Liver (tissue), 3 donors: ENCODE data around the gene TMEM233.

Source experiments
- EGR1 ChIP-seq, 2 donors: IDR thresholded peaks; 2 replicates each; pipeline ENCODE4 v1.6.1; 2016 to 2018; ENCODE audit warnings: antibody characterized with exemption in 2 of 2, low read depth in 2 of 2
- FOXA1 ChIP-seq: IDR thresholded peaks from 2 replicates; pipeline ENCODE4 v1.6.1; 2016; ENCODE audit warnings: antibody characterized with exemption
- GABPA ChIP-seq, 2 donors: IDR thresholded peaks in 1 of 2; conservative IDR thresholded peaks in 1 of 2; 2 replicates each; pipeline ENCODE4 v1.6.1; 2016; ENCODE audit warnings: antibody characterized with exemption in 2 of 2, mild to moderate bottlenecking in 1 of 2, moderate library complexity in 1 of 2
- RAD21 ChIP-seq, 2 donors: IDR thresholded peaks; 2 replicates each; pipeline ENCODE4 v1.6.1; 2016; ENCODE audit warnings: antibody characterized with exemption in 2 of 2, mild to moderate bottlenecking in 2 of 2
- YY1 ChIP-seq: IDR thresholded peaks from 2 replicates; pipeline ENCODE4 v1.6.1; 2016; ENCODE audit warnings: antibody characterized with exemption, mild to moderate bottlenecking
- TF ChIP-seq, protein P1 (sequence below): fragments of 150-350 bp; IDR thresholded peaks from 2 replicates; pipeline ENCODE4 v1.5.1; 2017; ENCODE audit warnings: improper control_type of control experiment, low read depth, low read length; ENCODE audit not compliant: missing input control
- TF ChIP-seq, protein P2 (sequence below): IDR thresholded peaks from 2 replicates; pipeline ENCODE4 v1.6.1; 2016; ENCODE audit warnings: antibody characterized with exemption
- TF ChIP-seq, protein P3 (sequence below): IDR thresholded peaks from 2 replicates; pipeline ENCODE4 v1.6.1; 2016; ENCODE audit warnings: antibody characterized with exemption, mild to moderate bottlenecking
- TF ChIP-seq, protein P4 (sequence below): IDR thresholded peaks from 2 replicates; pipeline ENCODE4 v1.6.1; 2016; ENCODE audit warnings: antibody characterized with exemption
- donor health status: healthy.
- donor health status: healthy.

DNA sequence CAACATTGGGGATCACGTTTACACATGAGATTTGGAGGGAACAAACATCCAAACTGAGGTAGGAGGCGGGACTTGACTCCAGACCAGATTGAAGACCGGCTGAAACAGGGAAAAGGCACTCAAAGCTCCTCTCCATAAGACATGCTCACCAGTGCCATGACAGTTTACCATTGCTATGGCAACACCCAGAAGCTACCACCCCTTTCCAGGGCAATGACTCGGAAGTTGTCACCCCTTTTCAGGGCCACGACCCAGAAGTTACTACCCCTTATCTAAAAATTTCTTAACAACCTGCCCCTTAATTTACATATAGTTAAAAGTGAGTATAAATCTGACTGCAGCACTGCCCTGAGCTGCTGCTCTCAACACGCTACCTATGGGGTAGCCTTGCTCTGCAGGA is 34.1 kb downstream of the TMEM233 start:
- TF ChIP-seq, protein P1, sequence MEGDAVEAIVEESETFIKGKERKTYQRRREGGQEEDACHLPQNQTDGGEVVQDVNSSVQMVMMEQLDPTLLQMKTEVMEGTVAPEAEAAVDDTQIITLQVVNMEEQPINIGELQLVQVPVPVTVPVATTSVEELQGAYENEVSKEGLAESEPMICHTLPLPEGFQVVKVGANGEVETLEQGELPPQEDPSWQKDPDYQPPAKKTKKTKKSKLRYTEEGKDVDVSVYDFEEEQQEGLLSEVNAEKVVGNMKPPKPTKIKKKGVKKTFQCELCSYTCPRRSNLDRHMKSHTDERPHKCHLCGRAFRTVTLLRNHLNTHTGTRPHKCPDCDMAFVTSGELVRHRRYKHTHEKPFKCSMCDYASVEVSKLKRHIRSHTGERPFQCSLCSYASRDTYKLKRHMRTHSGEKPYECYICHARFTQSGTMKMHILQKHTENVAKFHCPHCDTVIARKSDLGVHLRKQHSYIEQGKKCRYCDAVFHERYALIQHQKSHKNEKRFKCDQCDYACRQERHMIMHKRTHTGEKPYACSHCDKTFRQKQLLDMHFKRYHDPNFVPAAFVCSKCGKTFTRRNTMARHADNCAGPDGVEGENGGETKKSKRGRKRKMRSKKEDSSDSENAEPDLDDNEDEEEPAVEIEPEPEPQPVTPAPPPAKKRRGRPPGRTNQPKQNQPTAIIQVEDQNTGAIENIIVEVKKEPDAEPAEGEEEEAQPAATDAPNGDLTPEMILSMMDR: no peak
- TF ChIP-seq, protein P2, sequence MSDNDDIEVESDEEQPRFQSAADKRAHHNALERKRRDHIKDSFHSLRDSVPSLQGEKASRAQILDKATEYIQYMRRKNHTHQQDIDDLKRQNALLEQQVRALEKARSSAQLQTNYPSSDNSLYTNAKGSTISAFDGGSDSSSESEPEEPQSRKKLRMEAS: no peak
- TF ChIP-seq EGR1 (IDR thresholded peaks at IDR 0.05; ENCODE audit: low read depth in 2 of 2): no peak
- no peak for TF ChIP-seq YY1
- TF ChIP-seq FOXA1: no peak
- TF ChIP-seq RAD21 (IDR thresholded peaks at IDR 0.05): no peak
- TF ChIP-seq GABPA (IDR thresholded peaks at IDR 0.05 in 1 of 2, conservative IDR thresholded peaks at IDR 0.05 in 1 of 2): no peak
- TF ChIP-seq, protein P3, sequence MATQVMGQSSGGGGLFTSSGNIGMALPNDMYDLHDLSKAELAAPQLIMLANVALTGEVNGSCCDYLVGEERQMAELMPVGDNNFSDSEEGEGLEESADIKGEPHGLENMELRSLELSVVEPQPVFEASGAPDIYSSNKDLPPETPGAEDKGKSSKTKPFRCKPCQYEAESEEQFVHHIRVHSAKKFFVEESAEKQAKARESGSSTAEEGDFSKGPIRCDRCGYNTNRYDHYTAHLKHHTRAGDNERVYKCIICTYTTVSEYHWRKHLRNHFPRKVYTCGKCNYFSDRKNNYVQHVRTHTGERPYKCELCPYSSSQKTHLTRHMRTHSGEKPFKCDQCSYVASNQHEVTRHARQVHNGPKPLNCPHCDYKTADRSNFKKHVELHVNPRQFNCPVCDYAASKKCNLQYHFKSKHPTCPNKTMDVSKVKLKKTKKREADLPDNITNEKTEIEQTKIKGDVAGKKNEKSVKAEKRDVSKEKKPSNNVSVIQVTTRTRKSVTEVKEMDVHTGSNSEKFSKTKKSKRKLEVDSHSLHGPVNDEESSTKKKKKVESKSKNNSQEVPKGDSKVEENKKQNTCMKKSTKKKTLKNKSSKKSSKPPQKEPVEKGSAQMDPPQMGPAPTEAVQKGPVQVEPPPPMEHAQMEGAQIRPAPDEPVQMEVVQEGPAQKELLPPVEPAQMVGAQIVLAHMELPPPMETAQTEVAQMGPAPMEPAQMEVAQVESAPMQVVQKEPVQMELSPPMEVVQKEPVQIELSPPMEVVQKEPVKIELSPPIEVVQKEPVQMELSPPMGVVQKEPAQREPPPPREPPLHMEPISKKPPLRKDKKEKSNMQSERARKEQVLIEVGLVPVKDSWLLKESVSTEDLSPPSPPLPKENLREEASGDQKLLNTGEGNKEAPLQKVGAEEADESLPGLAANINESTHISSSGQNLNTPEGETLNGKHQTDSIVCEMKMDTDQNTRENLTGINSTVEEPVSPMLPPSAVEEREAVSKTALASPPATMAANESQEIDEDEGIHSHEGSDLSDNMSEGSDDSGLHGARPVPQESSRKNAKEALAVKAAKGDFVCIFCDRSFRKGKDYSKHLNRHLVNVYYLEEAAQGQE: no peak
- TF ChIP-seq, protein P4, sequence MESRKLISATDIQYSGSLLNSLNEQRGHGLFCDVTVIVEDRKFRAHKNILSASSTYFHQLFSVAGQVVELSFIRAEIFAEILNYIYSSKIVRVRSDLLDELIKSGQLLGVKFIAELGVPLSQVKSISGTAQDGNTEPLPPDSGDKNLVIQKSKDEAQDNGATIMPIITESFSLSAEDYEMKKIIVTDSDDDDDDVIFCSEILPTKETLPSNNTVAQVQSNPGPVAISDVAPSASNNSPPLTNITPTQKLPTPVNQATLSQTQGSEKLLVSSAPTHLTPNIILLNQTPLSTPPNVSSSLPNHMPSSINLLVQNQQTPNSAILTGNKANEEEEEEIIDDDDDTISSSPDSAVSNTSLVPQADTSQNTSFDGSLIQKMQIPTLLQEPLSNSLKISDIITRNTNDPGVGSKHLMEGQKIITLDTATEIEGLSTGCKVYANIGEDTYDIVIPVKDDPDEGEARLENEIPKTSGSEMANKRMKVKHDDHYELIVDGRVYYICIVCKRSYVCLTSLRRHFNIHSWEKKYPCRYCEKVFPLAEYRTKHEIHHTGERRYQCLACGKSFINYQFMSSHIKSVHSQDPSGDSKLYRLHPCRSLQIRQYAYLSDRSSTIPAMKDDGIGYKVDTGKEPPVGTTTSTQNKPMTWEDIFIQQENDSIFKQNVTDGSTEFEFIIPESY: no peak
